GM19328 (cell line): ENCODE data around the gene HCFC1R1.

Source experiments
- ATAC-seq: cut with Tn5 transposase; IDR thresholded peaks from one replicate; pipeline ENCODE4 v1.9.1; 2021; ENCODE audit warnings: mild to moderate bottlenecking, moderate library complexity; ENCODE audit not compliant: unreplicated experiment

HCFC1R1 gene

DNA sequence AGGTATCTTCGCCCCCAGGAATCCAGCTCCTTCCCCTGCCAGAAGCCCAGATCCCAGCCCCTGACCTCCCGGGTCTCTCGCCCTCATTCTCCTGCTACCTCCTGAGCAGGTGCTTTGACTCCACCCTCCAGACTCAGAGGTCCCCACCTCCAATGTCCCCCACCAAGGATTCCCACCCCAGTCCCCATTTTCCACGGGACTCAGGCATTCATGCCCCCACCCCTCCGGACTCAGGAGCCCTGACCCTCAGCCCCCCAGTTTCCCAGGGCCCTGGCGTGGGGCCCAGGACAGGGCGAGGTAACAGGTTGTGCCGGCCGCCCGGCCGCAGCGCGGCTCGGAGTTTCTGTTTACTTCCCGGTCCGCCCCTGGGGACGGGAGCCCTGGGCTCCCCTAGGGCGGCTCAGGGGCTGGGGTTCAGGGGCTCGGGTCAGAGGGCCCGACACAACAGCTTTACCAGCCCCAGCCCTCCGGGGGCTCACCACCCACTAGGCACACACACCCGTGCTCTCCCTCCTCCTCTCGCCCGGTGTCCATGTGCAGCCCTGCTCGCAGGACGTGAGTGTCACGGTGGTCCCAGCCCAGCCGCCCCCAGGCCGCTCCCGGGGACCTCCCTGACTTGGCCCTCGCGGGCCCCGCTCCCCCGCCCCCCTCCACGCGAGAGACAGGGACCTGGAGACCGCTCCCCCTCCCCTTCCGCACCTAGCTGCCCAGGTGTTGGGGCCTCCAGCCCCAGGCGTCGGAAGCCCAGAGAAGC, 12.4 kb upstream of the HCFC1R1 start:
- no peak for ATAC-seq

DNA sequence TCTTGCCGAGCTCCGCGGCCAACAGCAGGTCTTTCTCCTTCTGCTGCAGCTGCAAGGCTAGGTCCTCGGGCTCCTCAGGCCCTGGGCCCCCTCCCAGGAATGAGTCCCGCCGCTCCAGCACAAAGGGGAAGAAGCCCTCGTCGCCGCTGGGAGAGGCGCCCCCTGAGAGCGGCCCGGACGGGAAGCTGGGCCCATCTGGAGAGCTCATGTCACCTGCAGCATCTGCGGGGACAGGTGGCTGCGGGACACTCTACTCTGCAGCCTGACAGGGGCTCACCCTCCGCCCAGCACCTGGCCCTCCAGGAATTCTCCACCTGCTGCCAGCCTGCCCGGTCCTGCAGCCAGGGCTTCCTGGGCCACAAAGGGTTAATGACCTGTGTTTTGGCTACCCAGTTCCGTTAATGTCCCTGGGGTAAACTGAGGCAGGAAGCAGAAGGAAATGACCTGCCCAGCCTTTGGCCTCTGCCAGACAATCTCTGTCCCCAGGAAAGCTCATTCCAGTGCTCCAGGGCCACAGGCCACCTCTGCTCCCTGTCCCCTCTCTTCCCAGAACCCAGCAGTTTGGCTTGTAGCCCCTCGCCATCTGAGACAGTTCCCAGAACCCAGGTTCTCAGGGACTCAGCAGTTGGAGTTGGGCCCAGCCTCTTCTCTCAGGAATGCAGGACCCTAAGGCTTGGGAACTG, 11.7 kb upstream of the HCFC1R1 start:
- ATAC-seq, result no peak

DNA sequence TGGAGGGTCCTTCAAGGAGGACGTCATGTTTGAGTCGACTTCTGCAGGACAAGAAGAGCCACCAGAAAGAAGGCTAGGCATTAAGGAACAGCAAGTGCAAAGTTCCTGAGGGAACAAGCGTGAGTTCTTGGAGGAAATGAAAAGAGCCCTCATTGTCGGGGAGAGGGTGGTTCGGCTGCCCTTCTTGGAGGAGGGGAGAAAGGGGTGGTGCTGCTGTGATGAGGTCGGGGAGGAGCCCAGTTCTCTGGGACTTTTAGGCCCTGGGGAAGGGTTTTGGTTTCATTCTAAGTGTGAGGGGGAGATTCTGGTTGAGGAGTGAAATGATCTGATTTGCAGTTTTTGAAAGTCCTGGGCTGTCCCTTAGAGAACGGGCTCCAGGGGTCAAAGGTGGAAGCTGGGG, 8.9 kb upstream of the HCFC1R1 start:
- no peak for ATAC-seq

DNA sequence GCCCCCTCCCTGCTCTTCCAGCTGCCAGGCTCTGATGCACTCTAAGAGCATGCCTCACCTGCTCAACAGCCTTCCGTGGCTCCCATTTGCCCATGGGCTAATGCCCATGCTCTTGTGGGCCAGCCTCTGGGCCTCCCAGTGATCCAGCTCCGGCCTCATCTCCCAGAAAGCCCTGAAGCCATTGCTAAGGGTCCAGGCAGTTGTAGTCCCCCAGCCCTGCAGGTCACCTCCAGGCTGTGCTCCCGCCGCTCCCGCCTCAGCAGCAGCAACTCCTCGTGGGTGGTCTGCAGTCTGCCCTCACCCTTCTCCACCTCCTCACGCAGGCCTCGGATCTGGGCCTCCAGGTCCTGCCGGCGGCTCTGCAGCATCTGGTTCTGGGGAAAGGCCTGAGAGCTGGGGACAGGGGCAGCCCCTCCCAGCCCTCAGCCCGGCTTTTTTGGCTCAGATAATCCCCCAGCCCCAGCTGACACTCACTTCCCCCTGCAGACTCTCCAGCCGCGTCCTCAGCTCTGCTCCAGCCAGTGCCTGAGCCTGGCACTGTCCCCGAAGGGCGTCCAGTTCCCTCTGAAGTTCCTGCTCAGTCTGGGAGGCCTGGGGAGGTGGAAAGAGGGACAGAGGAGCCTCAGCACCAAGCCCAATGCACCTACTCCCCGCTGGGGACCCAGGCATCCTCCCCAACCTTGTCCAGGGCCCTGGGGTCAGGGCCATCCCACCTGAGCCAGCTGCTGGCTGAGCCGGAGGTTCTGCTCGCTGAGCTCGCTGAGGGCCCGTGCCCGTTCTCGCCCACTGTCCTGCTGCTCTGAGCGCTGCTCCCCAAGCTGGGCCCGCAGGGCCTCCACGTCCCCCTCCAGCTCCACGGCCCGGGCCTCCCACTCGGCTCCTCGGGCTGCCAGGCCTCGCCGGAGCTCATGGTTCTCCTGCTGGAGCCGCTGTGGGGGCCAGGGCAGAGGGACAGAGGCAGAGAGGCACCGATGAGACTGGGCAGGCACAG, 6.8 kb upstream of the HCFC1R1 start:
- no peak for ATAC-seq

DNA sequence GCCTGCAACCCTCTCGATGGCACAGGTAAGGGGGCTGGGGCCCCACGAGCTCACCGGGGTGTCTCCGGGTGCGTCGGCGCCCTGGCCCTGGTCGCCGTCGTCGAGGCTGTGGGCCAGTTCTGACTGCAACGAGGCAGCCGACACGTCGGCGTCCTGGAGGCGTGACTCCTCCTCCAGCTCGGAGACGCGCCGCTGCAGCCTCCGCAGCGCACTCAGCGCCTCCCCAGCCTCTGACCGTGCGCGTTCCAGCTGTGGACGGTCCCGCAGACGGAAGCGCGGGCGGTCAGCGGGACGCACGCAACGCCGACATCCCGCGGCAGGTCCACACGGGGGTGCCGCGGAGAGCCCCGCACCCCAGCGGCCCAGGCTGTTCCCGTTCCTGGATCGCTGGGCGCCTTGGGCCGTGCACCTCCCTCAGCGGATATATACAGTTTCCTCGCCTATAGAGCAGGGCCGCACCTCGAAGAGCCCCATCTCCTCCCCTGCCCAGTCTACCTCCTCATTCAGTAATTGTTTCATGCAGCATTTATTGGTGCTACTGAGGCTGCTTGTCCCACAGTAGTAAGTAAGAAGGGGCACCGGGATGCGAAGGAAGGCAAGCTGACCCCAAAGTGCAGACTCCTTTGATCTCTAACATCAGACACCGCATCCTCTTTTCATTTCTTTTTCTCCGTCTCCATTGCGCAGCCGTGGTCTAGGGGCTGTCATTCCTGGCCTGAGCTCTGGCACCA, 5.9 kb upstream of the HCFC1R1 start:
- no peak for ATAC-seq

DNA sequence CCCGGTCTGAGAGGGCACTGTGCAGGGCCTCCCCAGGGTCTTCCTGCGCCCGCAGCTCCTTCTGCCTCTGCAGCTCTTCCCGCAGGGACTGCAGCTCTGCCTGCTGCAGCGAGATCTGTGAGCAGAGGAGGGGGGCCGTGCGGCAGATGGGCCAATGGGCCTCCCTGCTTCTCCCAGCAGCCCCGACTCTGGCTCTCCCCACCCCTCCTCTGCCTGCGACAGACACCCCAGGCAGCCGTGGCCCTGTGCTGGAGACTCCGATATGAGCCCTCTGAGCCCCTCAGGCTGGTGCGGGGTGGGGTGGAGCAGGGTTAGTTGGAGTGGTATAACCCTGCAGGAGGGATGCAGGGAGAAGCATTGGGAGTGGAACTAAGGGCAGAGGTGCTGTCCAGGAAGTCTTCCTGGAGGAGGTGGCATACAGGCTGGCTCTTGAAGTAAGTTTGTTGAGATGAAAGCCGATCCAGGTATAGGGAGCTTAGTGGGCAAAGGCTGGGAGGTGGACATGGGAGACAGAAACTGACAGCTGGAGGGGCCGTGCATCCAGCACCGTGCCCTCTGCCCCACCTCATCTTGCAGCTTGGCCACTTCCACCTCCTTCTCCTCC, 5.1 kb upstream of the HCFC1R1 start:
- ATAC-seq, result no peak

DNA sequence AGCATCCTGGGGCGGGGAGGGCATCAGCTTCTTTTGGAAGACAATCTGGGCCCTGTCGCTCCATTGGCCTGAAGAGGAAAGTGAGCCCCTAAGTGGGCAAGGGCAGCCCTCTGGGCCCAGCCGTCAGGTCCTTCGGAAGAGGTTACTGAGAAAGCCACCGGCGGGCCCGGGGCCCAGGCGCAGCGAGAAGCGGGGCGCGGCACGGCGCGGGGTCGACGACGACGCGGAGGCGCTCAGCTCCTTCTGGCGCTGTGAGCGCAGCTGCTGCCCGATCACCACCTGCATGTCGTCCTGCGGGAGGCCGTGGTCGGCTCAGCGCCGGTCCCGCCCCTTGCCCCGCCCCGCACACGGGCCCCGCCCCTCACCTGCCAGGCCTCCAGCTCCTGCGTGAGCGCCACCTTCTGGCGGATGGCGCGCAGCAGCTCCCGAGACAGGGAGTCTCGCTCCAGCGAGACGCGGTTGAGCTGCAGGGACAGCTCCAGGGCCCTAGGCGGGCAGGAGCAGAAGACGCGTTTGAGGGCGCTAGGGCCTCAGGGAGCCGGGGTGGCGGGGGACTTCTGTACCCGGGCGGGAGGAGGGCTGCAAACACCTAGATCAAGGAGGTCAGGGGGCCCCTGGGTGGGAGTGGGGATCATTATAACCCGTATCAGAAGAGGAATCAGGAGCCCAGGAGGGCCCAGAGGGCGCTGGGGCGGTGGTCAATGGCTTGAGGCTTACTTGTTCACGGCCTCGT, 4.4 kb upstream of the HCFC1R1 start:
- ATAC-seq, result no peak

DNA sequence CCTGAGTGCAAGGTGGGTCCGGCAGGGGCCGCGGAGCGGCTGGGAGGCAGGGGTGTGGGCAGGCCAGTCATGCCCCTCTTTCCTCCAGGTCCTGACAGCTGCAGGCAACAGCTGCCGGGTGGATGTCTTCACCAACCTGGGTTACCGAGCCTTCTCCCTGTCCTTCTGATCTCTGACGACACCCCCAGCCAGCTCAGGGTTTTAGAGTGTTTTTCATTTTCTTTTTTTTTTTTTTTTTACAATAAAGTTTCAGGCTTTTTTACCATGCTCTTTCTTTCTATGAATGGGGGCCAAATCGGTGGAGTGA, 3.7 kb upstream of the HCFC1R1 start:
- no peak for ATAC-seq

DNA sequence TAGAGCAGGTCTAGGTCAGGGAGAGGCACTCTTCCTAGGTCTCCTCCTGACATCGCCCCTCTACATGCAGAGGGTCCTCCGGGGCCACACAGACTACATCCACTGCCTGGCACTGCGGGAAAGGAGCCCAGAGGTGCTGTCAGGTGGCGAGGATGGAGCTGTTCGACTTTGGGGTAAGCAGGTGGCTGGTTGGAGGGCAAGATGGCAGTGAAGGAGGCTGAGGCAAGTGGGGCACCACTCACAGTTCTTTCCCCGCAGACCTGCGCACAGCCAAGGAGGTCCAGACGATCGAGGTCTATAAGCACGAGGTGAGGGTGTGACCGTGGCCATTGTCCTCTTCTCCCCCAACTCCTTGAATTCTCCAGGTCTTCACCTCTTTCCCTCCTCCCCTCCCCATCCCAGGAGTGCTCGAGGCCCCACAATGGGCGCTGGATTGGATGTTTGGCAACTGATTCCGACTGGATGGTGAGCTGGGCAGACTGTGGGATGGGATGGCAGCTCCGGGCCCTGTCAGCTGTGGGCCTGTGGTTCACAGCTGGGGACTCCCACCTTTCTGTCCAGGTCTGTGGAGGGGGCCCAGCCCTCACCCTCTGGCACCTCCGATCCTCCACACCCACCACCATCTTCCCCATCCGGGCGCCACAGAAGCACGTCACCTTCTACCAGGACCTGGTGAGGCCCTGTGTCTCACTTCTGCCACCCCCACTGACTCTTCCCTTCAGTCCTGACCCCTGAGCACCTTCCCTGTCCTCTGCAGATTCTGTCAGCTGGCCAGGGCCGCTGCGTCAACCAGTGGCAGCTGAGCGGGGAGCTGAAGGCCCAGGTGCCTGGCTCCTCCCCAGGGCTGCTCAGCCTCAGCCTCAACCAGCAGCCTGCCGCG, 3.1 kb upstream of the HCFC1R1 start:
- ATAC-seq, result no peak

DNA sequence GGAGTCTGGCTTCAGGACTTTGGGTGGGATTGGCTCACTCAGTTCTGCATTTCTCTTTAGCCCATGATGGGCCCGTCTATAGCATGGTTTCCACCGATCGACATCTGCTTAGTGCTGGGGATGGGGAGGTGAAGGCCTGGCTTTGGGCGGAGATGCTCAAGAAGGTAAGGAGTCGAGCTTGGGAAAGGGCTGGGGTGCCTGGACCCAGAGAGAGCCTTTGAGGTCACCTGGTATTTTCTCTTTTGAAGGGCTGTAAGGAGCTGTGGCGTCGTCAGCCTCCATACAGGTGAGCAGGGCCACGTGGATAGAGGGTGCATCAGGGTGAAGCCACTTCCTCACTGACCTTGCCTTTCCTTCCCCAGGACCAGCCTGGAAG, 2.2 kb upstream of the HCFC1R1 start:
- no peak for ATAC-seq

DNA sequence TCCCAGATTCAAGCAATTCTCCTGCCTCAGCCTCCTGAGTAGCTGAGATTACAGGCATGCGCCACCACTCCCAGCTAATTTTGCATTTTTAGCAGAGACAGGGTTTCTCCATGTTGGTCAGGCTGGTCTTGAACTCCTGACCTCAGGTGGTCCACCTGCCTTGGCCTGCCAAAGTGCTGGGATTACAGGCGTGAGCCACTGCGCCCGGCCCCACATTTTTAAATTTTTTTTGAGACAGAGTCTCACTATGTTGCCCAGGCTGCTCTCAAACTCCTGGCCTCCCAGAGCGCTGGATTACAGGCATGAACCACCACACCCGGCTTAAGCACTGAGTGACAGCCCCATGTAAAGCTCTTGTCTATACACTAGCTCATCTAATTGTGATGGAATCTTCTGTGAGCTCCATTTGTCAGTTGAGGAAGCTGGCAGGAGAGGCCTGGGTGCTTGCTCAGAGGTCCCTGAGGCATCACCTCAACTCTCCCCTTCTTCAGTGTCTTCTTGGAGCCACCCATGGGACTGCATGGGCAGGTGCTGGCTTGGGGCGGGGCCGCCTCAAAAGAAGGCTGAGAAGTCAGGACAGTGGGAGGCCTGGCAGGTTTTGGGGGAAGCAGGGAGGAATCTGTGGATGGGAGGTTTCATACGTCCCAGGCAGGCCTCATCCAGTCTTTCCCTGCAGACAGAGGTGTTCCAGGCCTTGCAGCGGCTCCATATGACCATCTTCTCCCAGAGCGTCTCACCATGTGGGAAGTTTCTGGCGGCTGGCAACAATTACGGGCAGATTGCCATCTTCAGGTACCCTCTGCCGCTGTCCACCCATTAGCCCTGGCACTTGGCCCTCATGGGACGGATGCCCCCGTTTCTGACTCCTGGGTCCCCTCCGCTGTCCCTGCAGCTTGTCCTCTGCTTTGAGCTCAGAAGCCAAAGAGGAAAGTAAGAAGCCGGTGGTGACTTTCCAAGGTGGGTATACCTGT, 1.6 kb upstream of the HCFC1R1 start:
- ATAC-seq, result no peak

DNA sequence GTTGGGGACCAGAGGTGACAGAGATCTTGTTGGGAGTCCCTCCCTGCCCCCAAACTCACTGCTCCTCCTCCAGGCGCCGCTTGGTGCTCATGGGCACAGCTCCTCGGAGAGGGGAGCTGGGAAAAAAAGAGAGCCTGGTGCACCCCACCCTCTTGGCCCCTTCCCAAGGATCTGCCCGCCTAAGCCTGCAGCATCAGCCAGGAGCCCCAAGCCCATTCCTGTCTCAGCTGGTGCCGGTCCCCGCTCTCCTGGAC, 400 bp downstream of the HCFC1R1 start:
- no peak for ATAC-seq

DNA sequence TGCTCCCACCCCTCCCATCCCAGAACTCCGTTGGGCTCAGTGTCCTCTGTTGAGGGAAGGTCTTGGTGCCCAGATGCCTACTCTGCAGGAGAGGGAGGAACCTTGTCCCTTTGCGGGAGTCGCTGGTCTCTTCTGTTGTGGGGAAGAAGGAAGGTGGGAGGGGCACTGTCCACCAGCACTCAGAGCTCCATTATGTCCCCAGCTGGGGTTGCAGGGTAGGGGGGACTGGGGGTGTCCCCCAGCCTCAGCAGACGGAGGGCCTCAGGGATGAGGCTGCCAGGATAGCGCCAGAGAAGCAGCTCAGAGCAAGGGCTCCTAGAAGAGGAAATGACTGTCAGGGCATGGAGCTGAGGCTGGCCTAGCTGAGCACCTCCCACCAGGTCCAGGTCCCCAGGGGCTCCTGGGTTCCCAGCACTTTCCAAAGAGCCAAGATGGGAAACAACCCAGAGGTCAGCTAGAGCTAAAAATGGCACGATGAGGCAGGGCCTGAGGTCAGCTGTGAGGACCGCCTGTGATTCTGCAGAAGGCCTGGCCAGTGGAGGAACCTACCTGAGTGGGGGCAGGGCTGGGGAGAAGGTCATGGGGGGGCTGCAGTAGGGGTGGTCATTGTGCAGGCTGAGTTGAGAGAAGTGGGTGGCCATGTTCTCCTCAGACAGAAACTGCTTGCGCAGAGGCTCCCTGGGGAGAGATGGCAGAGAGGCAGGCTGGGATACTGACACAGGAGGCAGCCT, 893 bp downstream of the HCFC1R1 start:
- no peak for ATAC-seq

DNA sequence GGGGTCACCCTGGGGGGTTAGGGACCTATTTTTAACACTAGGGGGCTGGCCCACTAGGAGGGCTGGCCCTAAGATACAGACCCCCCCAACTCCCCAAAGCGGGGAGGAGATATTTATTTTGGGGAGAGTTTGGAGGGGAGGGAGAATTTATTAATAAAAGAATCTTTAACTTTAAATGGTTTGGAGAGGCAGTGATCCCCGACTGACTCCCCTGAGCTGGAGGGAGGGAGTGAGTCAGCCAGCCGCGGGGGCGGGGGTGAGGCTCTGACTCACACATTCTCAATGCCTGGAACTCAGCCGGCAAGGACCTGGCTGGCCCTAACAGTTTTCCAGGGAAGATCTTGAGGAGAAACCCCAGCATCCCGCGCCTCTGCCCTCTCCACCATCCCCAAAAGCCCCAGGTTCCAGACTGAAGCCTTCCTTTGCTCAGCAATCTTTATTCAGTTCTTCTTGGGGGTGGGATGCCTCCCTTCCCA, 1.5 kb downstream of the HCFC1R1 start:
- ATAC-seq, result no peak

DNA sequence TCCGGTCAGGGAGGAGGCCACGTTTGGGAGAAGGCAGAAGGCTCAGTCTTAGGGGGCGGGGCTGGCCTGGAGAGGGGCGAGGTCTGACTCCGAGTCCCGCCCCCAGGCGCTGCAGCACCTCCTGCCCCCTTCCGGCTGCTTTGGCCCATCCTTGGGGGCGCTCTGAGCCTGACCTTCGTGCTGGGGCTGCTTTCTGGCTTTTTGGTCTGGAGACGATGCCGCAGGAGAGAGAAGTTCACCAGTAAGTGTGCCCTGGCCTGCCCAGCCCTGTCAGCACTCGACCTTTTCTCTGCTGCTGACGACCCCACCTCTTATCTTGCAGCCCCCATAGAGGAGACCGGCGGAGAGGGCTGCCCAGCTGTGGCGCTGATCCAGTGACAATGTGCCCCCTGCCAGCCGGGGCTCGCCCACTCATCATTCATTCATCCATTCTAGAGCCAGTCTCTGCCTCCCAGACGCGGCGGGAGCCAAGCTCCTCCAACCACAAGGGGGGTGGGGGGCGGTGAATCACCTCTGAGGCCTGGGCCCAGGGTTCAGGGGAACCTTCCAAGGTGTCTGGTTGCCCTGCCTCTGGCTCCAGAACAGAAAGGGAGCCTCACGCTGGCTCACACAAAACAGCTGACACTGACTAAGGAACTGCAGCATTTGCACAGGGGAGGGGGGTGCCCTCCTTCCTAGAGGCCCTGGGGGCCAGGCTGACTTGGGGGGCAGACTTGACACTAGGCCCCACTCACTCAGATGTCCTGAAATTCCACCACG, 2.1 kb downstream of the HCFC1R1 start:
- no peak for ATAC-seq

DNA sequence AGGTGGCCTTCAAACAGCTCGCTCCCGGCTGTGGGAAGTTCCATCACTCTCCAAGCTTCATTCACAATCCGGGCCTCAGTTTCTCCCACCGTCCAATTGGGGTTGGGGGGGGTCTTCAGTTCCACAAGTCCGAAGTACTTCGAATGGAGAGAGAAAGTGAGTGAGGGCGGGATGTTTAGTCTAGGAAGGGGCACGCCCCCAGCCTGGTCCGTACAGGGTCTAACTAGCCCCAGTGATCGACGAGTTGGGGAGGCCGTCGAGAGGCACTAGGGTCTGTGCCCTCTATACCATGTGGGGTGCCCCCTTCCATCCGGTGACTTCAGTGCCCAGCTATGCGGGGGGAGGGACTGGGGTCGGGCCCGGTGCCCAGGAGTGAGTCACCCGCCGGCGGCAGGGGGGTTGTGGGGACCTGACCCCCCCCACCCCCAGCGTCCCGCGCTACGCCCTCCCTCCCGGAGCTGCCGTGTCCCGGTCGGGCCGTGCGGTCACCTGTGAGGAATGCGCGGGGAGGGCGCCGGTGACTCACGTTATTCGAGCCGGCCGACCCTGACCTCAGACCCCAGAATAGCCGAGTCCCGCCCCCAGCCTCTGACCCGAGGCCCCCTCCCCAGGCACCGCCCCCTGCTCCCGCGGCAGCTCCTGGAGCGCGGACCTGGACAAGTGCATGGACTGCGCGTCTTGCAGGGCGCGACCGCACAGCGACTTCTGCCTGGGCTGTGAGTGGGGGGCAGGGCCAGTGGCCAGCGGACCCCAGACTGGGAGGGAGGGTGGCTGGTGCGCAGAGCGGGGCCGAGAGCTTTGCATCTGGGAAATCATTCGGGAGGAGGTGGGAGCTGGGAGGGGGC, 2.9 kb downstream of the HCFC1R1 start:
- ATAC-seq, result no peak
